ENCODE results near the gene ADCK1. TPM values are rescaled to one million over a fixed set of nuclear protein-coding genes. Genes with fewer than 3 reads are reported as not detected.

The ADCK1 gene
- total RNA-seq, 6 donors from 2014 or later: 5.6 to 40.3 (median 9.2) TPM

- WGBS, 2 donors: 60 to 72% methylated on average over 1 of the region's 1 CpG
- Histone ChIP-seq H3K27ac (no peak overlapping the region), H3K4me1 (peaks cover 0 to 9% (median 5%) of the 10 kb centered on the region in 4 donors), H3K27me3 (peaks cover 0 to 4% (median 0%) of the 10 kb centered on the region in 4 donors), H3K4me3 (no peak overlapping the region), H3K36me3 (no peaks in the 10 kb centered on the region), H3K9me3 (no peaks in the 10 kb centered on the region)
- ATAC-seq (ENCODE audit: low FRiP score in 2 of 2) (no peak), DNase-seq (no peak)
- TF ChIP-seq POLR2AphosphoS5 (IDR thresholded peaks at IDR 0.05): no peak
- no peak for TF ChIP-seq POLR2A (IDR thresholded peaks at IDR 0.05)
- TF ChIP-seq CTCF (IDR thresholded peaks at IDR 0.05): no peak
- no peak for TF ChIP-seq EP300 (IDR thresholded peaks at IDR 0.05)
Observed at GRCh38 chr14:77967110-77967509, 167.2 kb downstream of the ADCK1 start.

- Histone ChIP-seq H3K36me3 (no peaks in the 10 kb centered on the region), H3K4me3 (no peak overlapping the region), H3K27ac (no peak overlapping the region), H3K4me1 (peaks cover 0 to 6% (median 4%) of the 10 kb centered on the region in 4 donors), H3K27me3 (peaks cover 0 to 4% (median 0%) of the 10 kb centered on the region in 4 donors), H3K9me3 (no peaks in the 10 kb centered on the region)
- ATAC-seq (ENCODE audit: low FRiP score in 2 of 2) (no peak), DNase-seq (no peak)
- TF ChIP-seq POLR2AphosphoS5 (IDR thresholded peaks at IDR 0.05) (no peak), POLR2A (IDR thresholded peaks at IDR 0.05) (no peak), CTCF (IDR thresholded peaks at IDR 0.05) (no peak), EP300 (IDR thresholded peaks at IDR 0.05) (no peak)
- 79 to 90% methylated on average over 3 of the region's 3 CpGs for WGBS, 2 donors
Observed at GRCh38 chr14:77970646-77971045, 170.7 kb downstream of the ADCK1 start.

GRCh38 chr14:77973246-77973645 lies 173.3 kb downstream of the ADCK1 start:
- 91 to 95% methylated on average over 5 of the region's 5 CpGs for WGBS, 2 donors
- DNase-seq: no peak
- H3K27me3 ChIP-seq: no peaks in the 10 kb centered on the region
- no peak overlapping the region for H3K27ac ChIP-seq
- H3K4me1 ChIP-seq: no peaks in the 10 kb centered on the region
- no peak overlapping the region for H3K4me3 ChIP-seq
- TF ChIP-seq POLR2A (IDR thresholded peaks at IDR 0.05) (no peak), CTCF (IDR thresholded peaks at IDR 0.05) (no peak), POLR2AphosphoS5 (IDR thresholded peaks at IDR 0.05) (no peak), EP300 (IDR thresholded peaks at IDR 0.05) (no peak)
- H3K36me3 ChIP-seq: no peaks in the 10 kb centered on the region
- ATAC-seq (ENCODE audit: low FRiP score in 2 of 2): no peak
- H3K9me3 ChIP-seq: no peaks in the 10 kb centered on the region

GRCh38 chr14:77976591-77976990 lies 176.7 kb downstream of the ADCK1 start:
- H3K4me3 ChIP-seq: no peak overlapping the region
- H3K9me3 ChIP-seq: no peaks in the 10 kb centered on the region
- no peak overlapping the region for H3K27ac ChIP-seq
- no peaks in the 10 kb centered on the region for H3K36me3 ChIP-seq
- no peak for TF ChIP-seq EP300 (IDR thresholded peaks at IDR 0.05)
- H3K4me1 ChIP-seq: peaks cover 5 to 9% (median 6%) of the 10 kb centered on the region in 4 donors
- no peak for ATAC-seq (ENCODE audit: low FRiP score in 2 of 2)
- H3K27me3 ChIP-seq: peaks cover 0 to 4% (median 0%) of the 10 kb centered on the region in 4 donors
- no peak for DNase-seq
- WGBS, 2 donors: 35 to 47% methylated on average over 2 of the region's 2 CpGs

GRCh38 chr14:77979171-77979570 lies 179.3 kb downstream of the ADCK1 start:
- DNase-seq: no peak
- ATAC-seq (ENCODE audit: low FRiP score in 2 of 2): no peak

More at GRCh38 chr14:77979171-77979570, 179.3 kb downstream of the ADCK1 start:
- Histone ChIP-seq H3K27me3 (peaks cover 0 to 4% (median 0%) of the 10 kb centered on the region in 4 donors), H3K4me3 (no peak overlapping the region), H3K27ac (no peak overlapping the region), H3K4me1 (peaks cover 5 to 9% (median 6%) of the 10 kb centered on the region in 4 donors), H3K9me3 (no peaks in the 10 kb centered on the region), H3K36me3 (no peaks in the 10 kb centered on the region)
- 70 to 80% methylated on average over 6 of the region's 6 CpGs for WGBS, 2 donors
- TF ChIP-seq CTCF (IDR thresholded peaks at IDR 0.05) (no peak), POLR2A (IDR thresholded peaks at IDR 0.05) (no peak), POLR2AphosphoS5 (IDR thresholded peaks at IDR 0.05) (no peak), EP300 (IDR thresholded peaks at IDR 0.05) (no peak)

All from upper lobe of left lung (tissue), 6 donors.